NB4 (cell line): Measurements from ENCODE around the gene STARD3NL.

Experiments used
- DNase-seq: peaks from one replicate; pipeline ENCODE4 v3.0.0; 2010; ENCODE audit warnings: low read depth
- H3K4me3 ChIP-seq: one replicate; pipeline ENCODE4 v1.5.1; 2011; ENCODE audit warnings: mild to moderate bottlenecking, low read depth, low read length, moderate library complexity
- MYC ChIP-seq: IDR thresholded peaks from 2 replicates; pipeline ENCODE4 v1.6.1; 2011; ENCODE audit warnings: low read depth, low read length
- POLR2A ChIP-seq: IDR thresholded peaks from 2 replicates; pipeline ENCODE4 v1.6.1; 2011; ENCODE audit warnings: mild to moderate bottlenecking; ENCODE audit not compliant: insufficient read length; ENCODE audit errors: extremely low read depth
- TF ChIP-seq, protein P1 (sequence below): IDR thresholded peaks from 2 replicates; pipeline ENCODE4 v1.6.1; 2011; ENCODE audit warnings: low read depth, low read length
- TF ChIP-seq, protein P2 (sequence below): IDR thresholded peaks from one replicate; pipeline ENCODE4 v1.5.1; 2012; ENCODE audit warnings: low read depth, low read length

STARD3NL gene

DNA sequence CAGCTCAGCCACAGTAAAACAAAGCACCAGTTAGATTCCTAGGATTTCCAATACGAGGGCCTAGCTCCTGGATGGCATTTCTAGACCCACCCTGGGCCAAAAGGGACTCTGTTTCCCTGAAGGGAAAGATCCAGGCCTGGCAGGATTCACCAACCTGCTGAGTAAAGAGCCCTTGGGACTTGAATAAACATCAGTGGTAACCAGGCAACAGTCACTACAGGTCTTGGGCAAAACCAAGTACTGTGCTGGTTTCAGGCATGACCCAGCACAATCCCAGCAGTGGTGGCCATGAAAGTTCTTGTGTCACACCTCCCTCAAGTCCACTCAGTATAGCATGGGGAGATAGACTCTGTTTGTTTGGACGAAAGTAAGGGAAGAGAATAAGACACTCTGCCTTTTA is 31.0 kb upstream of the STARD3NL start:
- TF ChIP-seq, protein P1, sequence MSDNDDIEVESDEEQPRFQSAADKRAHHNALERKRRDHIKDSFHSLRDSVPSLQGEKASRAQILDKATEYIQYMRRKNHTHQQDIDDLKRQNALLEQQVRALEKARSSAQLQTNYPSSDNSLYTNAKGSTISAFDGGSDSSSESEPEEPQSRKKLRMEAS = no peak
- TF ChIP-seq, protein P2, sequence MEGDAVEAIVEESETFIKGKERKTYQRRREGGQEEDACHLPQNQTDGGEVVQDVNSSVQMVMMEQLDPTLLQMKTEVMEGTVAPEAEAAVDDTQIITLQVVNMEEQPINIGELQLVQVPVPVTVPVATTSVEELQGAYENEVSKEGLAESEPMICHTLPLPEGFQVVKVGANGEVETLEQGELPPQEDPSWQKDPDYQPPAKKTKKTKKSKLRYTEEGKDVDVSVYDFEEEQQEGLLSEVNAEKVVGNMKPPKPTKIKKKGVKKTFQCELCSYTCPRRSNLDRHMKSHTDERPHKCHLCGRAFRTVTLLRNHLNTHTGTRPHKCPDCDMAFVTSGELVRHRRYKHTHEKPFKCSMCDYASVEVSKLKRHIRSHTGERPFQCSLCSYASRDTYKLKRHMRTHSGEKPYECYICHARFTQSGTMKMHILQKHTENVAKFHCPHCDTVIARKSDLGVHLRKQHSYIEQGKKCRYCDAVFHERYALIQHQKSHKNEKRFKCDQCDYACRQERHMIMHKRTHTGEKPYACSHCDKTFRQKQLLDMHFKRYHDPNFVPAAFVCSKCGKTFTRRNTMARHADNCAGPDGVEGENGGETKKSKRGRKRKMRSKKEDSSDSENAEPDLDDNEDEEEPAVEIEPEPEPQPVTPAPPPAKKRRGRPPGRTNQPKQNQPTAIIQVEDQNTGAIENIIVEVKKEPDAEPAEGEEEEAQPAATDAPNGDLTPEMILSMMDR = no peak
- TF ChIP-seq MYC = no peak
- no peak for TF ChIP-seq POLR2A
- H3K4me3 ChIP-seq = no peak overlapping the region
- peak; percentile 13 for DNase-seq

DNA sequence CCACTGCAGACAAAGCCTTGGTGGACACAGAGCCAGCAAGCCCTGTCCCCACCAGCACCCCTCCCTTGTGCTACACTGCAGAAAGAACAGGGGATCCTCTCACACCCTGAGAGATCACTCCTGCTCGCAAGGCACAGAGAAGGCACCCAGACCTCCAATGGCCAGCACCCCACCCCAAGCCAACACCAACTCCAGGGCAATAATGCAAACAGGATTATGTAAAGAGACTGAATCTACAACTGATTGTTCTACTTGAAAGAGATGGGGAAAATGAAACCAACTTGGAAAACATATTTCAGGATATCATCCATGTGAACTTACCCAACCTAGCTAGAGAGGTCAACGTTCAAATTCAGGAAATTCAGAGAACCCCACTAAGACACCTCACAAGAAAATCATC is 26.5 kb upstream of the STARD3NL start:
- DNase-seq = no peak
- TF ChIP-seq POLR2A (no peak), MYC (no peak)
- TF ChIP-seq, protein P1 = no peak
- TF ChIP-seq, protein P2 = no peak

DNA sequence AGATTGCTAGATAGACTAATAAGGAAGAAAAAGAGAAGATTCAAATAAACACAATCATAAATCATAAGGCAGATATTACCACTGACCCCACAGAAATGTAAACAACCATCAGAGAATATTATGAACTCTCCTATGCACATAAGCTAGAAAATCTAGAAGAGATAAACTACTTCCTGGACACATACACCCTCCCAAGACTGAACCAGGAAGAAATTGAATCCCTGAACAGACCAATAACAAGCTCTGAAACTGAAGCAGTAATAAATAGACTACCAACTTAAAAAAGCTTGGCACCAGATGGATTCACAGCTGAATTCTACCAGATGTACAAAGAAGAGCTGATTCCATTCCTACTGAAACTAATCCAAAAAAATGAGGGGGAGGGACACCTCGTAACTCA is 24.5 kb upstream of the STARD3NL start:
- TF ChIP-seq, protein P2 = no peak
- TF ChIP-seq, protein P1 = no peak
- TF ChIP-seq POLR2A (no peak), MYC (no peak)
- H3K4me3 ChIP-seq = no peak overlapping the region
- DNase-seq = no peak

More for the DNA sequence above, 26.5 kb upstream of the STARD3NL start:
- no peak overlapping the region for H3K4me3 ChIP-seq

DNA sequence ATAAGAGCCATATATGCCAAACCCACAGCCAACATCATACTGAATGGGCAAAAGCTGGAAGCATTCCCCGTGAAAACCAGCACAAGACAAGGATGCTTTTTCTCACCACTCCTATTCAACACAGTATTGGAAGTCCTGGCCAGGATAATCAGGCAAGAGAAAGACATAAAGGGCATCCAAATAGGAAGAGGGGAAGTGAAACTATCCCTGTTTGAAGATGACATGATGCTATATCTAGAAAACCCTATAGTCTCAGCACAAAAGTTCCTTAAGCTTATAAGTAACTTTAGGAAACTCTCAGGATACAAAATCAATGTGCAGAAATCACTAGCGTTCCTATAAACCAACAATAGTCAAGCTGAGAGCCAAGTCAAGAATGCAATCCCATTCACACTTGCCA is 23.8 kb upstream of the STARD3NL start:
- TF ChIP-seq, protein P2 = no peak
- TF ChIP-seq, protein P1 = no peak
- TF ChIP-seq MYC = no peak
- TF ChIP-seq POLR2A = no peak
- no peak overlapping the region for H3K4me3 ChIP-seq
- no peak for DNase-seq

DNA sequence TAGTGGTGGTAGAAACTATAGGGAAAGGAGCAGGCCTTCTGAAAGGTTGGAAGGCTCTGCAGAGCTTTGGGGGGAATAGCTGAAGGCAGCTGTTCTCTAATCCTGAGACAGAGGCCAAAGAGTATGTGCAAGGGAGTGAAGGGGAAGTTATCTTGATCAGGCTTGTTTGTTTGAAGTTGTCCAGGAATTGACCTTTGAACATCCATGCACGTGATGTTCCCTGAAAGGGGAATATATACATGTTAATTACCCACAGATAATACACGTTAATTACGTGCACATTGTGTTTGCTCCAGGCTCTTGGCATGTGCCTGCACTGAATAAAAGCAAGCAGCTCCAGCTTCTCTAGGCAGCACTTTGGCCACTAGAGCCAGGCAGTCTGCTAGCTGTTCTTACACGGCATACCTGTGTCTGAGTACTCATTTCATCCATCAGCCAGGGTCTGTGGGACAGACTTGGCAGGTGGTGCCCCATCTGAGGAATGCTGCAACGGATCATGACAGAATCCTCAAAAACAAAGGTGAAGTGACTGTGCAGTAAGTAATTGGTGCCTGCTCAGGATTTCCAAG is 18.0 kb upstream of the STARD3NL start:
- H3K4me3 ChIP-seq = no peak overlapping the region
- DNase-seq = no peak
- no peak for TF ChIP-seq MYC
- TF ChIP-seq POLR2A = no peak
- TF ChIP-seq, protein P2 = no peak
- TF ChIP-seq, protein P1 = no peak
